ENCODE measurements around the gene SGTA. TPM values are rescaled to one million over a fixed set of nuclear protein-coding genes. Genes with fewer than 3 reads are reported as not detected.
A peak's percentile ranks its signal among the peaks of the same experiment; 100 is the strongest.

SGTA gene
- total and polyA plus RNA-seq, 2 of the 13 experiments (the other 11 are each of a cell fraction or from before 2014, with no cell fraction given), result 43.9 to 47.4 TPM

DNA sequence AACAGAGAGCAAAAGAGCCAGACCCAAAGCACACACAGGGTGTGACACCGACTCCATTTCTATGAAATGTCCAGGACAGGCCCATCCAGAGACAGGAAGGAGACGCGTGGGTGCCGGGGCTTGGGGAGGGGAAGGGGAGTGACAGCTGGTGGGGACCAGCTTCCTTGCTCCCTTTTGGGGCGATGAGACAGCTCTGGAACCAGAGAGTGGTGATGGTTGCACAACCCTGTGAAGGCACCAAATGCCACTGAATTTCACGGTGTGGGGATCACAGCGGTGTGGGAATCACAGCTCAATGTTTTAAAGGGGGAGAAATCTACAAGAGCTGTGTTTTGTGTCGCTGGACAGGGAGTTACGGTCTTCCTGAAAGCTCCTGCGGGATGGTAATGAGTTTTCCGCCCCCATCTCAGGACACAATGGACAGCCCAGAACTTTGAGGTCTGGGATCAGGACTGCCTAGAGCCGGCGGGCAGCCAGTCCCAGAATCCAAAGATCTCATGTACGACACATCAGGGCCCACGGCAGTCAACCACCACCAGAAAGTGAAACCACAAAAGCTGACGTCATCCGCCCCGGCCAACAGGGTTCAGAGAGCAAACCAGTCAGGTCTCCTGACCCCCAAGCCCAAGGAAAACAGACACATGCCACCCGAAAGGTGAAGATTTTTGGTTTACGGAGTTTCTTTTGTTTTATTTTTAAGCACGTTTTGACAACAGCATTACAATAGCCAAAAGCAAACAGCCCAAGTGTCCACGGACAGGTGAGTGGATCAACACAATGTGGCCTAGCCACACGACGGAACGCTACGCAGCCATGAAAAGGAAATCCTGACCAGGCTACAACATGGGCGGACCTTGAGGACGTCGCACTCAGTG, 7.3 kb downstream of the SGTA start (continued):
- TF ChIP-seq, protein P1, sequence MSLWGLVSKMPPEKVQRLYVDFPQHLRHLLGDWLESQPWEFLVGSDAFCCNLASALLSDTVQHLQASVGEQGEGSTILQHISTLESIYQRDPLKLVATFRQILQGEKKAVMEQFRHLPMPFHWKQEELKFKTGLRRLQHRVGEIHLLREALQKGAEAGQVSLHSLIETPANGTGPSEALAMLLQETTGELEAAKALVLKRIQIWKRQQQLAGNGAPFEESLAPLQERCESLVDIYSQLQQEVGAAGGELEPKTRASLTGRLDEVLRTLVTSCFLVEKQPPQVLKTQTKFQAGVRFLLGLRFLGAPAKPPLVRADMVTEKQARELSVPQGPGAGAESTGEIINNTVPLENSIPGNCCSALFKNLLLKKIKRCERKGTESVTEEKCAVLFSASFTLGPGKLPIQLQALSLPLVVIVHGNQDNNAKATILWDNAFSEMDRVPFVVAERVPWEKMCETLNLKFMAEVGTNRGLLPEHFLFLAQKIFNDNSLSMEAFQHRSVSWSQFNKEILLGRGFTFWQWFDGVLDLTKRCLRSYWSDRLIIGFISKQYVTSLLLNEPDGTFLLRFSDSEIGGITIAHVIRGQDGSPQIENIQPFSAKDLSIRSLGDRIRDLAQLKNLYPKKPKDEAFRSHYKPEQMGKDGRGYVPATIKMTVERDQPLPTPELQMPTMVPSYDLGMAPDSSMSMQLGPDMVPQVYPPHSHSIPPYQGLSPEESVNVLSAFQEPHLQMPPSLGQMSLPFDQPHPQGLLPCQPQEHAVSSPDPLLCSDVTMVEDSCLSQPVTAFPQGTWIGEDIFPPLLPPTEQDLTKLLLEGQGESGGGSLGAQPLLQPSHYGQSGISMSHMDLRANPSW (CRISPR knock-in tag; IDR thresholded peaks at IDR 0.05; ENCODE audit: borderline replicate concordance), result no peak
- TF ChIP-seq, protein P2, sequence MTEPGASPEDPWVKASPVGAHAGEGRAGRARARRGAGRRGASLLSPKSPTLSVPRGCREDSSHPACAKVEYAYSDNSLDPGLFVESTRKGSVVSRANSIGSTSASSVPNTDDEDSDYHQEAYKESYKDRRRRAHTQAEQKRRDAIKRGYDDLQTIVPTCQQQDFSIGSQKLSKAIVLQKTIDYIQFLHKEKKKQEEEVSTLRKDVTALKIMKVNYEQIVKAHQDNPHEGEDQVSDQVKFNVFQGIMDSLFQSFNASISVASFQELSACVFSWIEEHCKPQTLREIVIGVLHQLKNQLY (CRISPR knock-in tag; IDR thresholded peaks at IDR 0.05), result no peak
- TF ChIP-seq, protein P3, sequence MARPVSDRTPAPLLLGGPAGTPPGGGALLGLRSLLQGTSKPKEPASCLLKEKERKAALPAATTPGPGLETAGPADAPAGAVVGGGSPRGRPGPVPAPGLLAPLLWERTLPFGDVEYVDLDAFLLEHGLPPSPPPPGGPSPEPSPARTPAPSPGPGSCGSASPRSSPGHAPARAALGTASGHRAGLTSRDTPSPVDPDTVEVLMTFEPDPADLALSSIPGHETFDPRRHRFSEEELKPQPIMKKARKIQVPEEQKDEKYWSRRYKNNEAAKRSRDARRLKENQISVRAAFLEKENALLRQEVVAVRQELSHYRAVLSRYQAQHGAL (CRISPR knock-in tag; IDR thresholded peaks at IDR 0.05; ENCODE audit: not compliant biosample characterization), result no peak
- TF ChIP-seq KLF16 (CRISPR knock-in tag; IDR thresholded peaks at IDR 0.05) (no peak; a peak in 1 of 4 replicates), SAP130 (CRISPR knock-in tag; IDR thresholded peaks at IDR 0.05; ENCODE audit: low read depth) (peak; percentile 83), MBD4 (IDR thresholded peaks at IDR 0.05; ENCODE audit: borderline replicate concordance, low read length) (no peak), ELF3 (CRISPR knock-in tag; IDR thresholded peaks at IDR 0.05) (peak; percentile 13; the same call in 1 of the 2 replicates), PAWR (CRISPR knock-in tag; IDR thresholded peaks at IDR 0.05; ENCODE audit: borderline replicate concordance) (no peak), ZNF773 (CRISPR knock-in tag; IDR thresholded peaks at IDR 0.05; ENCODE audit: borderline replicate concordance) (no peak), RAD51 (IDR thresholded peaks at IDR 0.05; ENCODE audit: borderline replicate concordance) (no peak), SOX13 (IDR thresholded peaks at IDR 0.05) (no peak), SOX13 (CRISPR knock-in tag; conservative IDR thresholded peaks at IDR 0.05 in 1 of 2, IDR thresholded peaks at IDR 0.05 in 1 of 2) (peak in 1 of 2 experiments; percentile 27; a peak in 1 of 4 replicates), ZNF124 (CRISPR knock-in tag; IDR thresholded peaks at IDR 0.05) (peak; percentile 45; the same call in 1 of the 2 replicates), ZNF570 (CRISPR knock-in tag; IDR thresholded peaks at IDR 0.05; ENCODE audit: borderline replicate concordance) (no peak), ZNF816 (CRISPR knock-in tag; IDR thresholded peaks at IDR 0.05; ENCODE audit: borderline replicate concordance) (no peak), SRSF1 (optimal IDR thresholded peaks at IDR 0.05; ENCODE audit: low read depth, low read length) (no peak), ZNF256 (CRISPR knock-in tag; conservative IDR thresholded peaks at IDR 0.05) (no peak), HMGXB4 (CRISPR knock-in tag; IDR thresholded peaks at IDR 0.05; ENCODE audit: borderline replicate concordance in 1 of 2, low read depth in 1 of 2) (0 out of 4 replicates have a peak, but pooled peaks of 1 of the 2 experiments have one; percentile 15), HDAC1 (CRISPR knock-in tag; IDR thresholded peaks at IDR 0.05) (no peak)
- TF ChIP-seq, protein P4, sequence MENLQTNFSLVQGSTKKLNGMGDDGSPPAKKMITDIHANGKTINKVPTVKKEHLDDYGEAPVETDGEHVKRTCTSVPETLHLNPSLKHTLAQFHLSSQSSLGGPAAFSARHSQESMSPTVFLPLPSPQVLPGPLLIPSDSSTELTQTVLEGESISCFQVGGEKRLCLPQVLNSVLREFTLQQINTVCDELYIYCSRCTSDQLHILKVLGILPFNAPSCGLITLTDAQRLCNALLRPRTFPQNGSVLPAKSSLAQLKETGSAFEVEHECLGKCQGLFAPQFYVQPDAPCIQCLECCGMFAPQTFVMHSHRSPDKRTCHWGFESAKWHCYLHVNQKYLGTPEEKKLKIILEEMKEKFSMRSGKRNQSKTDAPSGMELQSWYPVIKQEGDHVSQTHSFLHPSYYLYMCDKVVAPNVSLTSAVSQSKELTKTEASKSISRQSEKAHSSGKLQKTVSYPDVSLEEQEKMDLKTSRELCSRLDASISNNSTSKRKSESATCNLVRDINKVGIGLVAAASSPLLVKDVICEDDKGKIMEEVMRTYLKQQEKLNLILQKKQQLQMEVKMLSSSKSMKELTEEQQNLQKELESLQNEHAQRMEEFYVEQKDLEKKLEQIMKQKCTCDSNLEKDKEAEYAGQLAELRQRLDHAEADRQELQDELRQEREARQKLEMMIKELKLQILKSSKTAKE (CRISPR knock-in tag; IDR thresholded peaks at IDR 0.05; ENCODE audit: borderline replicate concordance), result no peak

All from HepG2 (cell line).